ENCODE measurements around the gene DHRS12.

The DHRS12 gene

DNA sequence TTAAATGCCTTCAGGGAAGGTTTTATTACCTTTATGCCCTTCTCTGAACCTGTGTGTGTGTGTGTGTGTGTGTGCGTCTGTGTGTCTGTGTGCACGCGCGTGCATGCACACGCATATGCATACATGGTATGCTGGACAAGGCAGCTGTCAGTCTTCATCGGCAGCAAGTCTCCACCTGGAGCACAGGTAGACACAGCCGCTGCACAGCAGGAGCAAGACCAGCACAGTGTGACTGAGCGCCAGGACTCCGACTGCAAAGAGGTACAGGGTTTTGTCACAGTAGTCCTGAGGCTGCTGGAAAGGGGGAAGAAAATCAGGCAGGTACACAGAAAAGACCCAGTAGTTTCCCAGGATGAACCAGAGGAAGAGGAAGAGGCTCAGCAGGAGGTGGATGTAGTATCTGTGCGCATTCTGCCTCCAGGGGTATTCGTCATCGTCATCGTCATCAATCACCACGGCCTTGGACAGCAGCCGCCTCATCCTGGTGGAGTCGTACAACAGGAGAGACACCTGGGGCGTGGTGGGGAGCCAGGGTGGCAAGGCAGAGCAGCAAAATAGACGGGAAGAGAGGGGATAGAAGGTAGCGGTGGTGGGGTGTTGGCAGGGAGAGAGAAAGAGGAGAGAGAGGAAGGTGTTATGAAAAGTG lies 12.8 kb upstream of the DHRS12 start:
- no peaks in the 10 kb centered on the region for H3K27me3 ChIP-seq (ENCODE audit: control insufficient read depth, insufficient read depth, low read length)
- no peaks in the 10 kb centered on the region for H3K9me3 ChIP-seq (ENCODE audit: control insufficient read depth, low read depth, low read length)
- no peaks in the 10 kb centered on the region for H3K36me3 ChIP-seq (ENCODE audit: control insufficient read depth, low read depth, low read length)
- H3K4me1 ChIP-seq (ENCODE audit: control insufficient read depth, low read depth, low read length), result peaks cover 9% of the 10 kb centered on the region
- H3K9ac ChIP-seq (ENCODE audit: low read length), result no peak overlapping the region
- H3K27ac ChIP-seq (ENCODE audit: low read length), result no peak overlapping the region
- no peak overlapping the region for H3K4me3 ChIP-seq (ENCODE audit: low read length)

DNA sequence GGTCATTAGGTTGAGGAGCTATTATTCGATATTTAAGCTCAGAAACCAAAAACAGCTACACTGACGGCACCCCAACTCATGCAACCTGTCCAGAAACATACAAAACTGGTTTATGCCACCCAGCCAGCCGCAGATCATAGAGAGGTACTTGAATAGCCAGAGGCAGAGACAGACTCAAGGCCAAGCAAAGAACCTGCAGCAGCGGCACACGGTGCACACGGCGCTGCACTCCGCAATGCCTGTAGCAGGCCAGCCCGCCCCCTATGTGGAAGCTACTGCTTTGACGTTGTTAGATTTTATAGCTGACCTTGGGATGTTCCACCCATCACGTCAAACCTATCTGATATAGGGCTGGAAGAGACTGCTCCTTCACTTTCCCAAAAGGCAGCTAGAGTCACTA lies 11.9 kb upstream of the DHRS12 start:
- no peaks in the 10 kb centered on the region for H3K36me3 ChIP-seq (ENCODE audit: control insufficient read depth, low read depth, low read length)
- H3K27me3 ChIP-seq (ENCODE audit: control insufficient read depth, insufficient read depth, low read length), result no peaks in the 10 kb centered on the region
- no peak overlapping the region for H3K9ac ChIP-seq (ENCODE audit: low read length)
- H3K4me3 ChIP-seq (ENCODE audit: low read length), result no peak overlapping the region
- H3K27ac ChIP-seq (ENCODE audit: low read length), result no peak overlapping the region
- peaks cover 9% of the 10 kb centered on the region for H3K4me1 ChIP-seq (ENCODE audit: control insufficient read depth, low read depth, low read length)
- H3K9me3 ChIP-seq (ENCODE audit: control insufficient read depth, low read depth, low read length), result no peaks in the 10 kb centered on the region

- no peaks in the 10 kb centered on the region for H3K36me3 ChIP-seq (ENCODE audit: control insufficient read depth, low read depth, low read length)
- H3K4me3 ChIP-seq (ENCODE audit: low read length), result no peak overlapping the region
- H3K4me1 ChIP-seq (ENCODE audit: control insufficient read depth, low read depth, low read length), result peaks cover 9% of the 10 kb centered on the region
- no peaks in the 10 kb centered on the region for H3K9me3 ChIP-seq (ENCODE audit: control insufficient read depth, low read depth, low read length)
- no peak overlapping the region for H3K9ac ChIP-seq (ENCODE audit: low read length)
- H3K27me3 ChIP-seq (ENCODE audit: control insufficient read depth, insufficient read depth, low read length), result no peaks in the 10 kb centered on the region
- no peak overlapping the region for H3K27ac ChIP-seq (ENCODE audit: low read length)
Observed at GRCh38 chr13:51814825-51815650, 11.1 kb upstream of the DHRS12 start.

DNA sequence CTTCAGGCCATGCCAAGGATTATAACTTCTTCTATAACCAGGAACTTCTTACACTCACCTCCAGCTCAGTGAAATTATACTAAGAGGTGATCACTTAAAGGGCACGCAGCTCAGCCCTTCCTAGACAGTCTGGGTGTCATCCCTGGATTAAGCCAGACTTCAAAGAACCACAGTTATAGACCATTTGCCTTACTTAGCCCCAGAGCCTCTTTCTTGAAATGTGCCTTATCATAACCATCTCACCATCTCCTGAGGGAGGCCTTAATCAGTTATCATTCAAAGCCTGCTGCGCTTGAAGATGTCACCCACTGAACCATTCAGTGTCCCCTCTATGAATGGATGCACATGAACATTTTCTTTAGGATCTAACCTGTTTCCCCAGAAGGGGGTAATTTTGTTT lies 10.1 kb upstream of the DHRS12 start:
- Histone ChIP-seq H3K36me3 (ENCODE audit: control insufficient read depth, low read depth, low read length) (no peaks in the 10 kb centered on the region), H3K27ac (ENCODE audit: low read length) (no peak overlapping the region), H3K9me3 (ENCODE audit: control insufficient read depth, low read depth, low read length) (no peaks in the 10 kb centered on the region), H3K27me3 (ENCODE audit: control insufficient read depth, insufficient read depth, low read length) (no peaks in the 10 kb centered on the region), H3K4me3 (ENCODE audit: low read length) (no peak overlapping the region), H3K4me1 (ENCODE audit: control insufficient read depth, low read depth, low read length) (peaks cover 9% of the 10 kb centered on the region), H3K9ac (ENCODE audit: low read length) (no peak overlapping the region)

GRCh38 chr13:51811920-51812451 lies 8.0 kb upstream of the DHRS12 start:
- no peaks in the 10 kb centered on the region for H3K36me3 ChIP-seq (ENCODE audit: control insufficient read depth, low read depth, low read length)
- H3K9ac ChIP-seq (ENCODE audit: low read length), result no peak overlapping the region
- H3K4me3 ChIP-seq (ENCODE audit: low read length), result no peak overlapping the region
- H3K27me3 ChIP-seq (ENCODE audit: control insufficient read depth, insufficient read depth, low read length), result no peaks in the 10 kb centered on the region
- H3K27ac ChIP-seq (ENCODE audit: low read length), result no peak overlapping the region
- H3K4me1 ChIP-seq (ENCODE audit: control insufficient read depth, low read depth, low read length), result no peaks in the 10 kb centered on the region
- no peaks in the 10 kb centered on the region for H3K9me3 ChIP-seq (ENCODE audit: control insufficient read depth, low read depth, low read length)

- no peaks in the 10 kb centered on the region for H3K9me3 ChIP-seq (ENCODE audit: control insufficient read depth, low read depth, low read length)
- no peak overlapping the region for H3K9ac ChIP-seq (ENCODE audit: low read length)
- H3K4me1 ChIP-seq (ENCODE audit: control insufficient read depth, low read depth, low read length), result no peaks in the 10 kb centered on the region
- no peaks in the 10 kb centered on the region for H3K36me3 ChIP-seq (ENCODE audit: control insufficient read depth, low read depth, low read length)
- no peak overlapping the region for H3K4me3 ChIP-seq (ENCODE audit: low read length)
- H3K27me3 ChIP-seq (ENCODE audit: control insufficient read depth, insufficient read depth, low read length), result no peaks in the 10 kb centered on the region
- no peak overlapping the region for H3K27ac ChIP-seq (ENCODE audit: low read length)
Observed at GRCh38 chr13:51811046-51811445, 7.1 kb upstream of the DHRS12 start.

- Histone ChIP-seq H3K4me1 (ENCODE audit: control insufficient read depth, low read depth, low read length) (peaks cover 3% of the 10 kb centered on the region), H3K9me3 (ENCODE audit: control insufficient read depth, low read depth, low read length) (no peaks in the 10 kb centered on the region), H3K27ac (ENCODE audit: low read length) (no peak overlapping the region), H3K27me3 (ENCODE audit: control insufficient read depth, insufficient read depth, low read length) (no peaks in the 10 kb centered on the region), H3K36me3 (ENCODE audit: control insufficient read depth, low read depth, low read length) (no peaks in the 10 kb centered on the region), H3K4me3 (ENCODE audit: low read length) (no peak overlapping the region), H3K9ac (ENCODE audit: low read length) (no peak overlapping the region)
Observed at GRCh38 chr13:51808811-51809210, 4.8 kb upstream of the DHRS12 start.

- Histone ChIP-seq H3K9me3 (ENCODE audit: control insufficient read depth, low read depth, low read length) (no peaks in the 10 kb centered on the region), H3K36me3 (ENCODE audit: control insufficient read depth, low read depth, low read length) (no peaks in the 10 kb centered on the region), H3K27ac (ENCODE audit: low read length) (no peak overlapping the region), H3K4me1 (ENCODE audit: control insufficient read depth, low read depth, low read length) (peaks cover 16% of the 10 kb centered on the region), H3K4me3 (ENCODE audit: low read length) (no peak overlapping the region), H3K9ac (ENCODE audit: low read length) (no peak overlapping the region), H3K27me3 (ENCODE audit: control insufficient read depth, insufficient read depth, low read length) (no peaks in the 10 kb centered on the region)
Observed at GRCh38 chr13:51807041-51807440, 3.1 kb upstream of the DHRS12 start.

DNA sequence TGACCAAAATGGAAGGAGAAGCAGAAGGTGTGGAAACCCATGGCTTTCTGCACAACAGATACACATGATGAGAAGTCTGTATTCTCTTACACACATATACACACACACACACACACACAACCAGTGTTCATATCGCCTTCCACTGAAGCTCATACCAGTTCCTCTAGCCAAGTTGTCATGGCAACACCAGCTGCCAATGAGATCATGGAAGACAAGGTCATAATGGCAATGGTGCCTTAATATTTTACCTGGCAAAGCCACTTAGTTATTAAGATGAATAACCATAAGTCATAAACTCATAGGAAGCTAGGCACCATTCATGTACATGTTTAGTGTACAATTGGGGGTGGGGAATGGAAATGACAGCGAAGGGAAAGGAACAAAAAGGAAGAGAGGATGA lies 2.6 kb upstream of the DHRS12 start:
- Histone ChIP-seq H3K27me3 (ENCODE audit: control insufficient read depth, insufficient read depth, low read length) (no peaks in the 10 kb centered on the region), H3K9me3 (ENCODE audit: control insufficient read depth, low read depth, low read length) (no peaks in the 10 kb centered on the region), H3K9ac (ENCODE audit: low read length) (no peak overlapping the region), H3K4me3 (ENCODE audit: low read length) (no peak overlapping the region), H3K4me1 (ENCODE audit: control insufficient read depth, low read depth, low read length) (peaks cover 21% of the 10 kb centered on the region), H3K27ac (ENCODE audit: low read length) (no peak overlapping the region), H3K36me3 (ENCODE audit: control insufficient read depth, low read depth, low read length) (no peaks in the 10 kb centered on the region)

DNA sequence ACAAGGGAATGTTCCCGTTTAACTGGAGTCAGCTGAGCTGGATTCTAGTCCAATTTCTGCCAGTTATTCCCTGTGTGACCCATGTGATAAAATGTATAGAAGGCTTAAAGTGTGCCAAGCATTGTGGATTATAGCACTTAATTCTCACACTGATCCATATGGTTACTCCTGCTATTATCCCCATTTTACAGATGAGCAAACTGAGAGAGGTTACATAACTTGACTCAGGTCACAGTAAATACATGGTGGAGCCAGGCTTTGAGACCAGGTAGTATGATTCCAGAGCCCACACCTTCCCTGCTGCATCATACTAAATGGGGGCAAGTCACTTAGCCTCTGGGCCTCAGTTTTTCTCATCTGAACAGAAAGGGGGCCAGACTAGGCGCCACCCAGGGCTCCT lies 2.0 kb upstream of the DHRS12 start:
- H3K9ac ChIP-seq (ENCODE audit: low read length), result no peak overlapping the region
- no peak overlapping the region for H3K27ac ChIP-seq (ENCODE audit: low read length)
- no peaks in the 10 kb centered on the region for H3K27me3 ChIP-seq (ENCODE audit: control insufficient read depth, insufficient read depth, low read length)
- H3K4me1 ChIP-seq (ENCODE audit: control insufficient read depth, low read depth, low read length), result peaks cover 21% of the 10 kb centered on the region
- H3K36me3 ChIP-seq (ENCODE audit: control insufficient read depth, low read depth, low read length), result no peaks in the 10 kb centered on the region
- H3K4me3 ChIP-seq (ENCODE audit: low read length), result no peak overlapping the region
- H3K9me3 ChIP-seq (ENCODE audit: control insufficient read depth, low read depth, low read length), result no peaks in the 10 kb centered on the region

GRCh38 chr13:51805313-51805712 lies 1.4 kb upstream of the DHRS12 start:
- no peak overlapping the region for H3K27ac ChIP-seq (ENCODE audit: low read length)
- no peaks in the 10 kb centered on the region for H3K36me3 ChIP-seq (ENCODE audit: control insufficient read depth, low read depth, low read length)
- no peaks in the 10 kb centered on the region for H3K27me3 ChIP-seq (ENCODE audit: control insufficient read depth, insufficient read depth, low read length)
- no peaks in the 10 kb centered on the region for H3K9me3 ChIP-seq (ENCODE audit: control insufficient read depth, low read depth, low read length)
- H3K9ac ChIP-seq (ENCODE audit: low read length), result no peak overlapping the region
- H3K4me3 ChIP-seq (ENCODE audit: low read length), result no peak overlapping the region
- peaks cover 21% of the 10 kb centered on the region for H3K4me1 ChIP-seq (ENCODE audit: control insufficient read depth, low read depth, low read length)

All from iPS-18a (cell line).